ENCODE measurements around the gene VANGL1. TPM values are rescaled to one million over a fixed set of nuclear protein-coding genes. Genes with fewer than 3 reads are reported as not detected.

The VANGL1 gene
- total and polyA plus RNA-seq, 2 of the 13 experiments (the other 11 are each of a cell fraction or from before 2014, with no cell fraction given): 5.3 to 9.4 TPM

GRCh38 chr1:115642168-115643072, 650 bp downstream of the VANGL1 start (continued):
- TF ChIP-seq HINFP (CRISPR knock-in tag; IDR thresholded peaks at IDR 0.05; ENCODE audit: low read depth) (0 out of 2 replicates have a peak, but pooled peaks have one; percentile 60), KLF9 (CRISPR knock-in tag; IDR thresholded peaks at IDR 0.05; ENCODE audit: low read depth) (no peak), SYNCRIP (IDR thresholded peaks at IDR 0.05; ENCODE audit: insufficient read depth, low read depth, low read length) (no peak), ZNF773 (CRISPR knock-in tag; IDR thresholded peaks at IDR 0.05; ENCODE audit: borderline replicate concordance) (no peak), ZBTB43 (CRISPR knock-in tag; conservative IDR thresholded peaks at IDR 0.05) (no peak), CREBL2 (CRISPR knock-in tag; IDR thresholded peaks at IDR 0.05; ENCODE audit: borderline replicate concordance) (no peak), ZBED4 (CRISPR knock-in tag; IDR thresholded peaks at IDR 0.05; ENCODE audit: borderline replicate concordance) (no peak), ZNF619 (CRISPR knock-in tag; IDR thresholded peaks at IDR 0.05) (no peak), CENPT (CRISPR knock-in tag; IDR thresholded peaks at IDR 0.05; ENCODE audit: low read depth) (no peak), ZNF530 (CRISPR knock-in tag; IDR thresholded peaks at IDR 0.05; ENCODE audit: low read depth) (no peak), ZNF513 (CRISPR knock-in tag; conservative IDR thresholded peaks at IDR 0.05) (no peak), BHLHE40 (IDR thresholded peaks at IDR 0.05; ENCODE audit: low read length) (no peak), ARID5B (CRISPR knock-in tag; IDR thresholded peaks at IDR 0.05) (no peak; the same call in 1 of the 2 replicates), ZNF768 (CRISPR knock-in tag; IDR thresholded peaks at IDR 0.05) (no peak), RCOR2 (CRISPR knock-in tag; IDR thresholded peaks at IDR 0.05) (no peak), DNMT3B (CRISPR knock-in tag; conservative IDR thresholded peaks at IDR 0.05) (no peak)
